ENCODE measurements around the gene PTPN13.

DNA sequence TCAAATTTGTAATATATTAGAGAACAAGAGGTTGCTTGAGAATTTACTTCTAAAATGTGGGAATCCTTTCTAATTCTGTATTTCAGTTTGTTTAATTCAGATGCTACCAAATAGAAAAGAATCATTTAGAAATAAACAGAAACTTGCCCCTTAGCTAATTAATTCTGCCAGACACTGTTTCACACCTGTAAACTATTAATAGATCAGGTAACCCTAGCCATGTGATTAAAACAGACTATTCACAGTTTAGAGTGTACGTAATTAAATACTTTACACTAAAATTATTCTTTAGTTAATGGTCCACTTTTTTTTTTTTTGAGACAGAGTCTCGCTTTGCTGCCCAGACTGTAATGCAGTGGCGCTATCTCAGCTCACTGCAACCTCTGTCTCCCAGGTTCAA lies 124.0 kb downstream of the PTPN13 start:
- TF ChIP-seq TAF1 (IDR thresholded peaks at IDR 0.05; ENCODE audit: borderline replicate concordance, insufficient read depth, low read length) (no peak), POLR2AphosphoS5 (IDR thresholded peaks at IDR 0.05; ENCODE audit: low read depth, low read length) (no peak), SIN3A (IDR thresholded peaks at IDR 0.05; ENCODE audit: borderline replicate concordance, insufficient read depth, low read length) (no peak), FOXP2 (optimal IDR thresholded peaks at IDR 0.05; ENCODE audit: borderline replicate concordance, extremely low read depth, extremely low read length, insufficient read depth) (no peak)
- TF ChIP-seq, protein P1, sequence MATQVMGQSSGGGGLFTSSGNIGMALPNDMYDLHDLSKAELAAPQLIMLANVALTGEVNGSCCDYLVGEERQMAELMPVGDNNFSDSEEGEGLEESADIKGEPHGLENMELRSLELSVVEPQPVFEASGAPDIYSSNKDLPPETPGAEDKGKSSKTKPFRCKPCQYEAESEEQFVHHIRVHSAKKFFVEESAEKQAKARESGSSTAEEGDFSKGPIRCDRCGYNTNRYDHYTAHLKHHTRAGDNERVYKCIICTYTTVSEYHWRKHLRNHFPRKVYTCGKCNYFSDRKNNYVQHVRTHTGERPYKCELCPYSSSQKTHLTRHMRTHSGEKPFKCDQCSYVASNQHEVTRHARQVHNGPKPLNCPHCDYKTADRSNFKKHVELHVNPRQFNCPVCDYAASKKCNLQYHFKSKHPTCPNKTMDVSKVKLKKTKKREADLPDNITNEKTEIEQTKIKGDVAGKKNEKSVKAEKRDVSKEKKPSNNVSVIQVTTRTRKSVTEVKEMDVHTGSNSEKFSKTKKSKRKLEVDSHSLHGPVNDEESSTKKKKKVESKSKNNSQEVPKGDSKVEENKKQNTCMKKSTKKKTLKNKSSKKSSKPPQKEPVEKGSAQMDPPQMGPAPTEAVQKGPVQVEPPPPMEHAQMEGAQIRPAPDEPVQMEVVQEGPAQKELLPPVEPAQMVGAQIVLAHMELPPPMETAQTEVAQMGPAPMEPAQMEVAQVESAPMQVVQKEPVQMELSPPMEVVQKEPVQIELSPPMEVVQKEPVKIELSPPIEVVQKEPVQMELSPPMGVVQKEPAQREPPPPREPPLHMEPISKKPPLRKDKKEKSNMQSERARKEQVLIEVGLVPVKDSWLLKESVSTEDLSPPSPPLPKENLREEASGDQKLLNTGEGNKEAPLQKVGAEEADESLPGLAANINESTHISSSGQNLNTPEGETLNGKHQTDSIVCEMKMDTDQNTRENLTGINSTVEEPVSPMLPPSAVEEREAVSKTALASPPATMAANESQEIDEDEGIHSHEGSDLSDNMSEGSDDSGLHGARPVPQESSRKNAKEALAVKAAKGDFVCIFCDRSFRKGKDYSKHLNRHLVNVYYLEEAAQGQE (IDR thresholded peaks at IDR 0.05; ENCODE audit: insufficient read depth in 1 of 2, low read depth in 2 of 2, low read length in 2 of 2) = no peak
